HG02759 (cell line): ENCODE data around the gene FAM110C.
A peak's percentile ranks its signal among the peaks of the same experiment; 100 is the strongest.
"Not testable (repeated sequence)": the region's sequence is repeated elsewhere in the genome, so short reads cannot be mapped to it uniquely, and the experiment has no call there.

ENCODE experiments used
- ATAC-seq: cut with Tn5 transposase; IDR thresholded peaks from one replicate; pipeline ENCODE4 v1.9.1; 2021; ENCODE audit warnings: mild to moderate bottlenecking, moderate library complexity; ENCODE audit not compliant: unreplicated experiment

FAM110C gene

DNA sequence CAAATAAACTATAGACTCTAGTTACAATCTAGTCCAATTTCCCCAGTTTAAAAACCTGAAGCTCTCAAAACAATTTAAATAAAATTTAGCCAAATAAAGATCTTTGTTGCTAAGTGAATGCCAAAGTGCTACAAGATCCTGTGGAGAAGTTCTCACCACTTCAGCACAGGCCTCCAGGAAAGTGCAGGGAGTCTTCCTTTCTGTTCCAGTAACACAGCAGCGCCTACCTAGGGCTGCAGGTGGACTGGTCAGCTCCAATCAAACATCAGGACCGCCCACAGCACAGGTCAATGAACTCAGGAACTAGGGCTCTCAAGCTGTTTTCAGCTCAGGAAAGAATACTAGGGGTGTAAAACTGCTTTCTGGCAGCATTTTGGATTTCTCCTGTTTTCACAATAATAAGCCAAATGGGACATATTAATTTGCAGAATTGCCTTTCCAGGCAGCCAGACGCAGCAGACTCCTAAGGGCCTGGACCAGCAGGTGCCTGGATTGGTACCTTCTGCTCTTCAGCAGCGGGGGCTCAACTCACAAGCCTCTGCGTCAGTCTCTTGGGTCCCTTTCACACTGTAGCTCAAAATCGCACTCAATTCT, 1.5 kb downstream of the FAM110C start:
- no peak for ATAC-seq

DNA sequence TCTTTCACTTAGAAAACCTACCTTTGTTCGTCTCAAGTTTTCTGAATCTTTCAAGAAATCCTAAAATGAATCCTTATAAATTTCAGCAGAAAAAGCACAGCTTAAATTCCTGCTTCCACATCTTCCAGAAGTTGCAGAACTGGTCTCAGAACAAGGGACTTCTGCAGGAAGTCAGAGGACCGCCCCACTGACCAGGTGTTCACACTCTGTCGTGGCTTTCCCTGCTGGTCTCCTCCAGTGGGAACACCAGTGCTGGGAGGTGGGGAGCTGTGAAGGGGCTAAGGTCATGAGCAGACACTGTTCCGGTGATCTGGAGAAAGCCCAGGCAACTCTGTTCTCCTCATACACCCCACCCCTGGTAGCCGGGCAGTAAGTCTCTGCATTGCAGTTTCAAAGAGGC, 3.5 kb downstream of the FAM110C start:
- ATAC-seq = no peak

DNA sequence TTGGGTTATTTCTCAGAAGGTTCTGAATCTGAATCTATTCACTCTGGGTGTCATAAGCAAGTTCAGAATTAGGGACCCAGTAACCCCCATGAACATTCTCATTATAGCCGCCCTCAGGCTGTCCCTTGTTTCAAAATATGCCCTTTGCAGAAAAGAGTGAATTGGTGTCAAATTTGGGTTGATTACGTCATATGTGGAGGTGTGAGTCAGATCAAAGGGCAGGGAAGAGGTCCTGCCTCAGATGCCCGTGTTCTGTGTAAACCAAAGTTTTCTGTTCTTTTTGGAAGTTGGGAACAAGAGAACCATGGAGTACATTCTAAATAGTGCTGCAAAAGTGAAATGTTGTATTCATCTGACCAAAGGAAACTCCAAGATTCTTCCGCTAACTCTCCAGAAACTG, 5.8 kb downstream of the FAM110C start:
- ATAC-seq = no peak

DNA sequence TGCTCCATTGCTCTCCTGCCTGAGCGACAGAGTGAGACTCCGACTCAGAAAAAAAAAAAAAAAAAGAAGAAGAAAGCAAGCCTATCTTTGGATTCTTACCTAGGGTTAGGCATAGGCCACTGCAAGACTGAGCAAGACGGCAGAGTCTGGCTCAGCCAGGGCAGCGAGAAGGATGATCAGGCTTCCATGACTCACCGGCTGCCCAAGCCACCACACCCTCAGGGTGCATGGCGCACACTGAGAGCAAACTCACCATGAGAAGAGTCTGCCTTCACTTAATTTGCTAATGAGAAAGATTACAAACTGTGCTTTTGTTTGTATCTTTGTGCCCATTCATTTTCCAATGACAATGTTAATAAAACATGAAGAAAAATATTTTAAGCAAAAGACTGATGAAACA, 8.2 kb downstream of the FAM110C start:
- ATAC-seq = no peak

DNA sequence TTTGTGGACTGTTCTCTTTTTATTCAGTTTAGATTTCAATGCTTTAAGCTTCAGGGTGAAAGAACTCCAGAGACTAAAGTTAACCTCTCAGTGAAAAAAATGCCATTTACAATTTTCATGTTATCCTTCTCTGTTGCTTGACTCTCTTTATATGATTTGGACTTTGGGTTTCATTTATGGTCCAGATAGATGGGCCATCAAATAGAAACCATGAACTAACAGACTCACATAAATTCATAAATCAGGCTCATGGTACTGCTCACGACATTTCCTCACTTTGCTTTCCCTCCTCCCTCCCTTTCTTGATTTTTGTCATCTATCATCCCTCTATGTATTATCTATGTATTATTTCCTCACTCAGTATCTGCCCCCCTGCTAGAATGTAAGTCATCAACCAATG, 10.0 kb downstream of the FAM110C start:
- no peak for ATAC-seq

DNA sequence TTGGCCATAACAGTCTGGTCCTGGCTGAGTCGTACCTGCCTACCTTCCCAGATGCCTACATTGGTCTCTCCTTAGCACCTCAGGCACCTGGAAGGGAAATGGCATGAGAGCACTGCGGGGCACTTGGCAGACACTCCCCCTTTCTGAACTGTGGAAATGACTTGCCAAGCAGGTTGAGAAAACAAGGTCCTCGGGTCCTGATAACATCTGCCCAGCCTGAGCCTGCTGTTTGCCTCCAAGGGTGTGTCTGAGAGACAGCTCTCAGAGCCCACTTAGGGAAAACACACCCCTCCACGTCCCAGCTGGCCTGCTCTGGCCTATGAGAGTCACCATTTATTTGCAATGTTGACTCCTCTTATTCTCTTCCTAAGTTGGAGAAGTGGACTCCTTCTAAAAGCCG, 10.5 kb downstream of the FAM110C start:
- no peak for ATAC-seq

DNA sequence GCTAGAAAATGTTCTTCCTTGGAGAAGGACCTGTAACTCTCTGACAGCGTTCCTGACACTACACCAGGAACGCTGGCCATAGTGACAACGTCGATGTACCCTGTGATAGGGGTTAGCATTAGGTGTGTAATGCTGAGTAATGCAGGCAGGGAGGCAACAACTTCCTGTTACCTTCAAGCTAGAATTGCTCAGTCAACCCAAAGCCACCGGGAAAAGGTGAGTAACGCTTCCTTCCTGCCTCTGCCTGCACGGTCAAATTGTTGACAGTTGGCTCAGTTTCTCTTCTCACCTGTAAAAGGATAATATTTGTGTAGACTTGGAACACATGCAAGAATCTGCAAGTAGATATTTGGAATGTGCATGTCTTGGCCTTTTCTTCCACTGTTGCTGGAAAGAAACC, 12.7 kb downstream of the FAM110C start:
- peak; percentile 53 for ATAC-seq

DNA sequence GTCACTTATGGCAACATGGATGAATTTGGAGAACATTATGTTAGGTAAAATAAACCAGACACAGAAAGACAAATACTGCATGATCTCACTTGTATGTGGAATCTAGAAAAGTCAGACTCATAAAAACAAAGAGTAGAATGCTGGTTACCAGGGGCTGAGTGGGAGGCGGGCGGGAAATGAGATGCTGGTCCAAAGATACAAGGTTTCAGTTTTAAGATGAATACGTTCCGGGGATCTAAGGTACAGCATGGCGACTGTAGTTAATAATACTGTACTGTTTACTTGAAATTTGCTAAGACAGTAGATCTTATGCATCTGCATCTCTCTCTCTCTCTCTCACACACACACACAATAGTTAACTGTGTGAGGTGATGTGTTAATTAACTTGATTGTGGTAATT, 14.2 kb downstream of the FAM110C start:
- ATAC-seq = no peak

DNA sequence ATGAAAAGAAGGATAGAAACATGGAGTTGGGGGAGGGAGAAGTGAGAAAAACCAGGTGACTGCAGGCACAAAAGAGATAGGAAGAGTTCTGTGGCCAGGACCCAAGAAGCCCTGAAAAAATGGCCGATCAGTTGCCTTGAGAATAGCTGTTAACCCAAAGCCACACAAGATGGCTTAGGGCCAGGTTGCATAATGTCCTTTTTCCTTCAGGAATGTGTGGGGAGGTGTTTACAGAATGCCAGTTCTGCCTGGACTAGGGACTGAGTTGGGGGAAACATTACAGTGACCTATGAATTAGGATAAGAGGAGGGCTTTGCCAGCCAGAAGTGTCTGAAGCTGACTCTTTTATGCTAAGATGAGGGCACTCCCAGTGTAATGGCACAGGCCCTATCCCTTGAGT, 17.1 kb downstream of the FAM110C start:
- no peak for ATAC-seq

DNA sequence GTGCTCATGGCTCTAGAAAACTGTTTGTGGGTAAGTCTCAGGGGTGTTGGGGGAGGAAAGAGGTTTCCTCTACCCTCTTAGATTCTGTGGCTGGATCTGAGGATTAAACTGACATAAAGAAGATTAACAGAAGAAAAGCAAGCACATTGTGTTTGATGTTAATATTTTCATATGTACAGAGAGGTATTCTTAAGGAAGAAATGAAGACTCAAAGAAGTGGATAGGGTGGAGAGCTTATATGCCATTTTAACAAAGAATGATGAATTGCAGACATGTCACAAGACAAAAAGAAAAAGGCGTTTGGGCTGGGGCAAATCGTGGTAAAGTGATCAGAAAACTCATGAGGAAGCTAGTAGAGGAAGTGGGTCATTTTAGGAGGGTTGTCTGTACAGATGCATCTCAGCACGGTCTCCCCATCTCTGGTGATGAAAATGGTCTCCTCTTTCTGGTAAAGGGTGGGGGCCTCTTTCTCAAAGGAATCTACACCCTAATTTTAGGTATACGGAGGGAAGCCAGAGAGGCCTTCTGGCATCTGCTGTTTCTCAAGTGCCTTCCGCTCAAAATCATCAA, 17.8 kb downstream of the FAM110C start:
- no peak for ATAC-seq

DNA sequence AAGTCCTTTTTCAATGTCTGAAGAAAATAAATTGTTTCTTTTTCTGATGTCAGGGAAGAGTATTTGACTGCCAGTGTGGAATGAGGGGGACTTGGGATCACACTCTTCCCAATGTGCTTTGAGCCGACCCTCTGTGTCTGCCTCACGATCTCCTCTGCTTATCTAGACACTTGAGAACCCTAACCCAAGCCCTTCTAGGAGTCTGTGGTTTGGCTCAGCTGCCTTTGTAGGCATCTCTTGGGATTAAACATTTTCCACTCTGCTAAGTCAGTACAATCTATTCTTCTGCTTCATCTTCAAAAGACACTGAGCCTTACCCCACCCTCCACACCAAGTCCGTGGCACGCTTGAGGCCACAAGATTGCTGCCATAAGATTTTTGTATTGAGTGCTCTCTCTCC, 19.4 kb downstream of the FAM110C start:
- ATAC-seq = no peak

DNA sequence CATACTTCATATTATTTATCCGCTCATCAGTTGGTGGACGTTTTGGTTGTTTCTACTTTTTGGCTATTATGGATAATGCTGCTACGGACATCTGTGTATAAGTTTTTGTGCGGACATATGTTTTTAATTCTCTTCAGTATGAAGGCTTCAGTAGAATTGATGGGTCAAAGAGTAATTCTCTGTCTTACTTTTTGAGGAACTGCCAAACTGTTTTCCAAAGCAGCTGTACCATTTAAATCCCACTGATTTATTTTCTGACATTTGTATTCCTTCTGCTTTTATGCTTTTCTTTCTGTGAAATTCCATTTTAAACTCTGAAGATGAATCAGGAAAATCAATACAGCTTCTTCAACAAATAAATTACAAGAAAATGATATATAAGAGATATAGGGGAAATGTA, 20.8 kb downstream of the FAM110C start:
- no peak for ATAC-seq

DNA sequence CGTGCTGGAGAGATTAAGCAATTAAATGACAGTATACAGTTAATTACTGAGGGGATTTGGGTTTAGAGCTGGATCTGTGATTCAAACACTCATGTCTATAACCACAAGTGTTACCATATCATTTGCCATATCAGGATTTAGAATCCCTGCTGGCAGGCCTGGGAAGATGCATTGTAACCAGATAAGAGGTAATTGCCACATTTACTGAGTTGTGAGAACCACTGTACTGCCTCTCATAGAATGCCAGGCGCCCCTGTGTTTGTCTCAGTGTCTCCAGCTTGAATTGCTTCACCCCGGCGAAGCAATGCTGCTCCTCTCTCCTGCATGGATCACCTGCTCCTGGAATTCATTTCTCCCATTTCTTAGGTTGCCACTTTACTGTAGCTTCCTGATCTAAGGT, 21.7 kb downstream of the FAM110C start:
- not testable (repeated sequence) for ATAC-seq

DNA sequence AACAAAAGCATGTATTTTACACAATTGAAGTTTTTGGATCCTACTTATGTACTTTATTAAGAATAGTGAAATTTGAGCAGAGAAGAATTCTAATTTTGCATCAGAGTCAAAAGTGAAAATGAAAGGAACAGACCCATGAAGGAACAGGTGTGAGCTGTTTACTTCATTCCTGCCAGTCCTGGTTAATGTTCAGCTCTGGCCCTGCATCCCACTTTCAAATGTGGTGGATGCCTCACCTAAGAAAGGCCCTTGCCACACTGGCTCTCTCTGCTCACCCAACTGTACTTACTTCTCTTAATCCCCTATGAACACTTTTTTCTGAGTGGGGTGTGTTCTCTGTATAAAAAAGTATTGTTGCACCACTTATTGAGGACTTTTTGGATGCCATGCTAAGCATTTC, 22.2 kb downstream of the FAM110C start:
- ATAC-seq = peak; percentile 95

DNA sequence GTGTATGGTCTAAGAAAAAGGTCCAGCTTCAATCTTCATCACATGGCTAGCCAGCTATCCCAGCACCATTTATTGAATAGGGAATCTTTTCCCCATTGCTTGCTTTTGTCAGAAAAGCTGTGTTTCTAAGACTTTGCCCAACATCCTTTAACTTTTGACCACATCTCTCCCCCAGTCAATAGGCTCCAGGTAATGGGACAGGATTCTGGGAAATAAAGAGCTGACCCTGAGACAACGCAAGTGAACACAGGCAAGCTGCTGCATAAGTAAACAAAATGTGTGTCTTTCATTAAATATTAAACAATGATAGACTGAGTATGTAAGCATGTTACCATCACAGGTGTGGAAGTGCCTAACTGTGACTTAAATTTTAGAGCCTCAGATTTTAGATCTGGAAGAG, 23.0 kb downstream of the FAM110C start:
- no peak for ATAC-seq

DNA sequence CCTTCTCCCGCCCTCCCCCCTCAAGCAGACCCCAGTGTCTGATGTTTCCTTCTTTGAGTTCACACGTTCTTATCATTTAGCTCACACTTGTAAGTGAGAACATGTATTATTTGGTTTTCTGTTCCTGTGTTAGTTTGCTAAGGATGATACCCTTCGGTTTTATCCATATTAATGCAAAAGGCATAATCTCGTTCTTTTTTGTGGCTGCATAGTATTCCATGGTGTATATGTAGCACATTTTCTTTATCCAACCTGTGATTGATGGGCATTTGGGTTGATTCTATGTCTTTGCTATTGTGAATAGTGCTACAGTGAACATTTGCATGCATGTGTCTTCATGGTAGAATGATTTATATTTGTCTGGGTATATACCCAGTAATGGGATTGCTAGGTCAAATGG, 24.1 kb downstream of the FAM110C start:
- ATAC-seq = not testable (repeated sequence)

DNA sequence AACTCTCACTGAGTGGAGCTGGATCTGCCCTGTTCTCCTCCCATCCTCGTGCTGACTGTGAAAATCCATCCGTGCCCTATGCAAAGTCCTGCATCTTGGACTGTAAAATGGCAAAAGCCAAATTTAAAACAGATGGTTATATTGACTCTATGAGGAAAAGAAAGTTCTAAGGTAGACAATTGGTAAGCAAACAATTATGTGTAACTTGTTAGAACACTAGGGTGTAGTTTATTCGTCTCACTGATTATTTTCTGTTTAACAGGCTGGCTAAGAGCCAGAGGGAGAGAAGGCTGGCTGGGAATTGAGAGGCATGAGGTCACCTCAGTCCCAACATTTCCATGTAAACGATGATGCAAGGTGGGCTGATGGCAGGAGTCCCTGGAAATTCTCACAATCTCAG, 26.0 kb downstream of the FAM110C start:
- ATAC-seq = not testable (repeated sequence)

DNA sequence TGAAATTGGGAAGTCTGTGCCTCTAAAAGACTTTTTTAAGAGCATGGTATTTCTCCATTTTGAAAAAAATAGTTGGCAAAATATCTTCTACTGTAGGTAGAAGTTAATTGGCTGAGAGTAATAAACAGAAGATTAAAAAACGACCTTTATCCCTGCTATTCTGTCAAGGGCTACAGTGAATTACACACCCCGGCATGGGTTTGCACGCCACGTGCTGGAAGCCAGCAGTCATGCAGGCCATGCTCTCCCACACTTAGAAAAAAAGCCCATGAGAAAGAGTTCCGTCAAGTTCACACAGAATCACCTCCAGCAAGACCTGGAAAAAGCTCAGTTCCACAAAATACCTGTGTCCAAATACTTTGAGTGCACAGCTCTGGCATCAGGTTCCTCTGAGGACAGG, 26.8 kb downstream of the FAM110C start:
- ATAC-seq = no peak

DNA sequence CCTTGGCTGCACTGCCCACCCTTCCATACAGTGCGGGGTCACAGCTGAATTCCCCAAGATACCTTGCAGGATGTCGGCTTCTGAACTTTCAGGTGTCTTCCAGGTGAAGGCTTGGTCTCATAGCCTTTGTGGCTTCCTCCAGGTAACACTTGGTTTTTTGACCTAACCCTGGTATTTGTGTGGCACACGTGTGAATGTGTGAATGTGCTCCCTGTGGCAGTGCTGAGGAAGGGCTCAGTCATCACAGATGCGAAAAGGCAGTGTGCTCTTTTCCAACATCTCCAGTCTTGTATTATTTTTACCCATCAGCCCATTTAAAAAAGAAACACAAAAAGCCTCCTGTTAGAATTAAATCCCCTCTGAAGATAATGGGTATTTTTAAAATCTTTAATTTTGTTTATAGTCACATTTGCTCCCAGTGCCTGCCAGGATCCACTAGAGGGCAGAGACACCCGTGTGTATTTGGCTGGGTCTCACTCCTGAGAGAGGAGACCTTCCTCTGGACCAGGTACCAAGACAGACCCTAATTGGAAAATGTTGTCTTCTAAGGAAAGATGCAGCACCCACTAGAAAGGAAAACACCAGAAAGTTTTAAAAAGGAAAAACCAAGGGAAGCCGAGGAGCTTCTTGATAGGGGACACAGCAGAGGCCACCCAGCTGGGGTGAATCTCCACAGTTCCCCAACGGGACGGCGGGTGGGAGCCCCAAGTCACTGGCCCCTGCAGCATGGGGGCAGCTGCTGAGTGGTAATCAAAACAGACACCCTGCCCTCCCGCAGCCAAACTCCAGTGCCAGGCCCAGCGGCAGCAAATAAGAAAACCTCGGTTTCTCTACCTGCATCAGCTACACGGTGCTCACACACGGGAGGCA, 27.7 kb downstream of the FAM110C start:
- no peak for ATAC-seq

DNA sequence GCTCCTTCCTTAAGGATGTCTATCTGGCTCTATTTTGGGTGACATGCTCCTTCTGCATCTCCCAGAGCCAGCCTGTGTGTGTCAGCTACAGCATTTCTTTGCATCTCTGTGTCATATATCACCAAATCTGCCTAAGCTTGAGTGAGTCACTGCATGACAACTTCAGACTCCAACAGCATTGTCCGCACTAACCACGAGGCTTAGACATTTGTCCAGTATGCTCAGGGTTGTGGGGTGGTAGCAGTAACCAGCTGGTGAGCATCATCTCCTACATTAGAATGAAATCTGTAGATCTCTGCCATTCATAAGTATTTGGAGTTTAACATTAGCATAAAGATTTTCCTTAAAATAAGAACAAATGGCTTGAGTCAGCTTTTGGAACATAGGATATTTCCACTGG, 30.4 kb downstream of the FAM110C start:
- ATAC-seq = not testable (repeated sequence)

DNA sequence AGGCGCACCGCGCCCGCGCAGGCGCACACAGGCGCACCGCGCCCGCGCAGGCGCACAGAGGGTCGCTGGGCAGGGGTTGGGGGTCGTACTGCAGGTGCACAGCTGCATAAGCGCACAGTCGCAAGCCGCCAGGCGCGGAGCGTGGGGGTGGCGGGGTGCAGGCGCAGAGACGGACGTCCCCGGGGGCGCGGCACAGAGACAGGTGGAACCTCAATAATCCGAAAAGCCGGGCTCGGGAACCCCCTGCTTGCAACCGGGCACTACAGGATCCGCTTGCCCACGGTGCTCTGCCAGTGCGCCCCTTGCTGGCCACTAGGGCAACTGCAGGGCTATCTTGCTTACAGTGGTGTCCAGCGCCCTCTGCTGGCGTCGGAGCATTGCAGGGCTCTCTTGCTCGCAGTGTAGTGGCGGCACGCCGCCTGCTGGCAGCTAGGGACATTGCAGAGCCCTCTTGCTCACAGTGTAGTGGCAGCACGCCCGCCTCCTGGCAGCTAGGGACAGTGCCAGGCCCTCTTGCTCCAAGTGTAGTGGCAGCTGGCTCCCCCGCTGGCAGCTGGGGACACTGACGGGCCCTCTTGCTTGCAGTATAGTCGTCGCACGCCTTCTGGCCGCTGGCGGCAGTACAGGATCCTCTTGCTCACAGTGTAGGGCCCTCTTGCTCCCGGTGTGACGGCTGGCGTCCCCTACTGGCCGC, 34.9 kb downstream of the FAM110C start:
- no peak for ATAC-seq
